Measurements from ENCODE around the gene RPS19BP1.

RPS19BP1 gene

DNA sequence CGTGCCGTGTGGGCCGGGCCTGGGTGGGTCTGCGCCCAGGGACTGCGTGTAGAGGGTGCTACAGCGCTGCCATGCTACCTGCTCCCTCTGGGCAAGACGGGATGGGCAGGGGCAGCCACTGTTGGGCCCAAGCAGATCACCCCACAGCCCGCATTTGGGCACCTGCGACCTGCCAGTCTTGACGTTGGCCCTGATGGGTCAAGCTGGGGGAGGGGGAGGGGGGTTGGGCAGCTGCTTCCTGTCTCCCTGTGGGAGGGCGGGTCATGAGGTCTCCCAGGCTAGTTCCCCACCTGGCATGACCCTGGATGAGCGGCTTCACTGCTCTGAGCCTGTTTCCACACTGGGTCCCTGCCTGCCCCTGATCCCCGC is 2.8 kb upstream of the RPS19BP1 start:
- no peak for DNase-seq
- H3K18ac ChIP-seq (ENCODE audit: low read length) = no peak overlapping the region
- H2BK120ac ChIP-seq (ENCODE audit: insufficient read depth, low read length, poor library complexity) = no peak overlapping the region
- H3K79me2 ChIP-seq (ENCODE audit: control insufficient read depth, insufficient read depth, low read length, poor library complexity) = peaks cover 9% of the 10 kb centered on the region
- WGBS (ENCODE audit: extremely low coverage, insufficient coverage, insufficient read length) = no CpG with 5 or more reads among the region's 13 CpGs
- no peak overlapping the region for H2AK5ac ChIP-seq (ENCODE audit: low read length)
- no peak overlapping the region for H3K9ac ChIP-seq (ENCODE audit: low read length)
- H3K4ac ChIP-seq (ENCODE audit: low read depth, low read length) = no peak overlapping the region
- H2BK5ac ChIP-seq (ENCODE audit: low read depth, low read length, poor library complexity) = no peak overlapping the region
- H3K27me3 ChIP-seq (ENCODE audit: insufficient read depth, low read length) = no peaks in the 10 kb centered on the region
- no peak overlapping the region for H3K23ac ChIP-seq (ENCODE audit: low read length)
- no peak overlapping the region for H4K8ac ChIP-seq (ENCODE audit: low read depth, low read length)
- no peak overlapping the region for H2BK12ac ChIP-seq (ENCODE audit: low read length)
- no peak overlapping the region for H2AFZ ChIP-seq (ENCODE audit: insufficient read depth, low read length, poor library complexity)
- no peak overlapping the region for H3K14ac ChIP-seq (ENCODE audit: low read length)
- peaks cover 4 to 5% of the 10 kb centered on the region in 2 experiments for H3K36me3 ChIP-seq (ENCODE audit: control insufficient read depth in 1 of 2, insufficient read depth in 2 of 2, low read length in 2 of 2)
- H3K27ac ChIP-seq (ENCODE audit: low read depth, low read length) = no peak overlapping the region
- H4K91ac ChIP-seq (ENCODE audit: low read depth, low read length) = no peak overlapping the region
- H3K4me1 ChIP-seq (ENCODE audit: control insufficient read depth in 1 of 2, insufficient read depth in 2 of 2, low read length in 2 of 2) = peaks cover 4 to 13% of the 10 kb centered on the region in 2 experiments
- H3K79me1 ChIP-seq (ENCODE audit: low read length) = peaks cover 5% of the 10 kb centered on the region
- no peak overlapping the region for H3K4me3 ChIP-seq (ENCODE audit: low read depth, low read length)
- no peak overlapping the region for H4K12ac ChIP-seq (ENCODE audit: low read depth, low read length)
- no peaks in the 10 kb centered on the region for H3K9me3 ChIP-seq (ENCODE audit: insufficient read depth, low read depth, low read length)
- H3K4me2 ChIP-seq (ENCODE audit: low read length) = no peak overlapping the region

- Histone ChIP-seq H3K4ac (ENCODE audit: low read depth, low read length) (no peak overlapping the region), H3K27ac (ENCODE audit: low read depth, low read length) (no peak overlapping the region)
Measured at GRCh38 chr22:39534591-39535356, 2.2 kb upstream of the RPS19BP1 start.

DNA sequence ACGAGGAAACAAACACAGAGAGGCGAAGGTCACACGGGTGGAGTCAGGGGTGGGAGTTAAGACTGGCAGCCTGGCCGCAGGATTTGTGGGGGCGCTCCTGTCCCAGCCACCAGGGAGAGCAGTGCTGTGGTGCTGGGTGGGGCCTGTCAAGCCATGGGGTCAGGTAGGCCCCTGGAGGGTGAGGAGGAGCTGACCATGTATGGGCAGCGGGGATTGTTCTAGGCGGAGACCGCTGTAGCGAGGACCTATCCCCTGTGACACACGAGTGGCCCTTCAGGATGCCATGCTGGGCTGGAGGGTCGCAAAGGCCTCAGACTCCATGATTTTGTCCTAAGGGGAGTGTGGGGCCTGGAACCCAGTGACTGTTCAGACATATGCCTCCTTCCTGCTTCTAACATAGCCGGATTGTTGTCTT is 1.6 kb upstream of the RPS19BP1 start:
- Histone ChIP-seq H3K4me1 (ENCODE audit: control insufficient read depth in 1 of 2, insufficient read depth in 2 of 2, low read length in 2 of 2) (peaks cover 4 to 13% of the 10 kb centered on the region in 2 experiments), H3K18ac (ENCODE audit: low read length) (no peak overlapping the region), H2BK12ac (ENCODE audit: low read length) (peak overlapping the region; percentile 8), H3K79me1 (ENCODE audit: low read length) (peaks cover 5% of the 10 kb centered on the region), H4K91ac (ENCODE audit: low read depth, low read length) (peak overlapping the region; percentile 8), H2BK5ac (ENCODE audit: low read depth, low read length, poor library complexity) (no peak overlapping the region), H3K4me3 (ENCODE audit: low read depth, low read length) (no peak overlapping the region), H3K4ac (ENCODE audit: low read depth, low read length) (no peak overlapping the region), H3K27ac (ENCODE audit: low read depth, low read length) (no peak overlapping the region), H2AFZ (ENCODE audit: insufficient read depth, low read length, poor library complexity) (peak overlapping the region; percentile 89), H4K8ac (ENCODE audit: low read depth, low read length) (peak overlapping the region; percentile 81), H3K36me3 (ENCODE audit: control insufficient read depth in 1 of 2, insufficient read depth in 2 of 2, low read length in 2 of 2) (peaks cover 12 to 13% of the 10 kb centered on the region in 2 experiments), H3K23ac (ENCODE audit: low read length) (no peak overlapping the region), H4K12ac (ENCODE audit: low read depth, low read length) (no peak overlapping the region), H3K9ac (ENCODE audit: low read length) (no peak overlapping the region), H3K79me2 (ENCODE audit: control insufficient read depth, insufficient read depth, low read length, poor library complexity) (peaks cover 9% of the 10 kb centered on the region), H3K4me2 (ENCODE audit: low read length) (no peak overlapping the region), H3K27me3 (ENCODE audit: insufficient read depth, low read length) (no peaks in the 10 kb centered on the region), H3K14ac (ENCODE audit: low read length) (no peak overlapping the region), H2BK120ac (ENCODE audit: insufficient read depth, low read length, poor library complexity) (no peak overlapping the region), H3K9me3 (ENCODE audit: insufficient read depth, low read depth, low read length) (no peaks in the 10 kb centered on the region), H2AK5ac (ENCODE audit: low read length) (peak overlapping the region; percentile 28)
- DNase-seq = no peak
- no CpG with 5 or more reads among the region's 12 CpGs for WGBS (ENCODE audit: extremely low coverage, insufficient coverage, insufficient read length)

More at GRCh38 chr22:39534591-39535356, 2.2 kb upstream of the RPS19BP1 start:
- H4K91ac ChIP-seq (ENCODE audit: low read depth, low read length) = peak overlapping the region; percentile 61
- no peak overlapping the region for H2AK5ac ChIP-seq (ENCODE audit: low read length)
- H3K14ac ChIP-seq (ENCODE audit: low read length) = peak overlapping the region; percentile 8
- H3K23ac ChIP-seq (ENCODE audit: low read length) = no peak overlapping the region
- peaks cover 4 to 13% of the 10 kb centered on the region in 2 experiments for H3K4me1 ChIP-seq (ENCODE audit: control insufficient read depth in 1 of 2, insufficient read depth in 2 of 2, low read length in 2 of 2)
- H3K79me2 ChIP-seq (ENCODE audit: control insufficient read depth, insufficient read depth, low read length, poor library complexity) = peaks cover 9% of the 10 kb centered on the region
- peak overlapping the region; percentile 57 for H3K4me2 ChIP-seq (ENCODE audit: low read length)
- no peak overlapping the region for H2BK5ac ChIP-seq (ENCODE audit: low read depth, low read length, poor library complexity)
- DNase-seq = peak; percentile 52 to 77
- peak overlapping the region; percentile 32 for H4K12ac ChIP-seq (ENCODE audit: low read depth, low read length)
- peaks cover 7 to 8% of the 10 kb centered on the region in 2 experiments for H3K36me3 ChIP-seq (ENCODE audit: control insufficient read depth in 1 of 2, insufficient read depth in 2 of 2, low read length in 2 of 2)
- H3K9ac ChIP-seq (ENCODE audit: low read length) = no peak overlapping the region
- no peaks in the 10 kb centered on the region for H3K27me3 ChIP-seq (ENCODE audit: insufficient read depth, low read length)
- no peak overlapping the region for H2BK120ac ChIP-seq (ENCODE audit: insufficient read depth, low read length, poor library complexity)
- peak overlapping the region; percentile 89 for H2AFZ ChIP-seq (ENCODE audit: insufficient read depth, low read length, poor library complexity)
- H3K18ac ChIP-seq (ENCODE audit: low read length) = no peak overlapping the region
- H3K79me1 ChIP-seq (ENCODE audit: low read length) = peaks cover 5% of the 10 kb centered on the region
- H3K4me3 ChIP-seq (ENCODE audit: low read depth, low read length) = no peak overlapping the region
- H4K8ac ChIP-seq (ENCODE audit: low read depth, low read length) = peak overlapping the region; percentile 81
- peak overlapping the region; percentile 6 for H2BK12ac ChIP-seq (ENCODE audit: low read length)
- no peaks in the 10 kb centered on the region for H3K9me3 ChIP-seq (ENCODE audit: insufficient read depth, low read depth, low read length)
- whole genome bisulfite sequencing (ENCODE audit: extremely low coverage, insufficient coverage, insufficient read length) = no CpG with 5 or more reads among the region's 41 CpGs

DNA sequence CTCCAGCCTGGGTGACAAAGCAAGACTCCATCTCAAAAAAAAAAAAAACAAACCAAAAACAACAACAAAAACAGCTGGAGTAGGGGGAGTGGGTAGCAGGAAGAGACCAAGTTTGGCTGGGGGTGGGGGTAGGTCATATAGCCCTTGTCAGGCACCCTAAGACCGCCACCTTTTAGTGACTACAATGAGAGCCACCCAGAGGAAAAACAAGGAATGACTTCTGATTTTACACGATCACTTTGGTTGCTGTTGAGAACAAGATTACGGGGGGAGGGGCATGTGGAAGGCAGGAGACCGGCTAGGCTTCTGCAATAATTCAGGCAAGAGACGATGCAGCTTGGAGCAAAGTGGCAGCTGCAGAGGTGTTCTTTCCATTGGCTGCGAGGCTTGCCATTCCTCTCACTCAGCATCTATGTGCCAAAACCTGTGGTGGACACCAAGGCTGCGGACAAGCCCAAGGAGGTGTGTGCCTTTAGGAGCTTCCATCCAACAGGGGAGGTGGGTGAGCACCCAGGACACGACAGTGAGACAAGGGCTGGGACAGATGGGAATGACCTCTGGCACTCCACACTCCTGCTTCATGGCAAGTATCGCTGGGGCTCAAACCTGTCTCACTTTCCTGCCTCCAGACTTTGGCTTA is 1.7 kb downstream of the RPS19BP1 start:
- Histone ChIP-seq H2BK5ac (ENCODE audit: low read depth, low read length, poor library complexity) (no peak overlapping the region), H3K27ac (ENCODE audit: low read depth, low read length) (no peak overlapping the region), H3K9ac (ENCODE audit: low read length) (no peak overlapping the region), H3K4me2 (ENCODE audit: low read length) (no peak overlapping the region), H2AK5ac (ENCODE audit: low read length) (no peak overlapping the region), H3K18ac (ENCODE audit: low read length) (no peak overlapping the region), H2AFZ (ENCODE audit: insufficient read depth, low read length, poor library complexity) (no peak overlapping the region), H3K27me3 (ENCODE audit: insufficient read depth, low read length) (no peaks in the 10 kb centered on the region), H4K8ac (ENCODE audit: low read depth, low read length) (no peak overlapping the region), H3K23ac (ENCODE audit: low read length) (no peak overlapping the region), H3K4me1 (ENCODE audit: control insufficient read depth in 1 of 2, insufficient read depth in 2 of 2, low read length in 2 of 2) (peaks cover 10 to 30% of the 10 kb centered on the region in 2 experiments), H3K4me3 (ENCODE audit: low read depth, low read length) (no peak overlapping the region), H3K14ac (ENCODE audit: low read length) (no peak overlapping the region), H3K9me3 (ENCODE audit: insufficient read depth, low read depth, low read length) (no peaks in the 10 kb centered on the region), H3K36me3 (ENCODE audit: control insufficient read depth in 1 of 2, insufficient read depth in 2 of 2, low read length in 2 of 2) (peaks cover 19 to 20% of the 10 kb centered on the region in 2 experiments), H3K79me1 (ENCODE audit: low read length) (peaks cover 5% of the 10 kb centered on the region), H3K79me2 (ENCODE audit: control insufficient read depth, insufficient read depth, low read length, poor library complexity) (peaks cover 9% of the 10 kb centered on the region), H3K4ac (ENCODE audit: low read depth, low read length) (peak overlapping the region; percentile 19), H4K12ac (ENCODE audit: low read depth, low read length) (no peak overlapping the region), H2BK12ac (ENCODE audit: low read length) (no peak overlapping the region), H4K91ac (ENCODE audit: low read depth, low read length) (no peak overlapping the region), H2BK120ac (ENCODE audit: insufficient read depth, low read length, poor library complexity) (no peak overlapping the region)
- peak in 1 of 2 donors; percentile 44 for DNase-seq
- WGBS (ENCODE audit: extremely low coverage, insufficient coverage, insufficient read length) = no CpG with 5 or more reads among the region's 9 CpGs

All from trophoblast cell (in vitro differentiated cells and primary cell).